HepG2 (cell line): ENCODE data around the gene IFT52. TPM values are rescaled to one million over a fixed set of nuclear protein-coding genes. Genes with fewer than 3 reads are reported as not detected.

ENCODE experiments used
- ATRX ChIP-seq: sonication (generic); formaldehyde crosslinking; IDR thresholded peaks from 2 replicates; pipeline ENCODE4 v1.4.0; 2020; ENCODE audit warnings: missing genetic modification reagents, borderline replicate concordance
- FOXK2 ChIP-seq: fragments of 450-650 bp; IDR thresholded peaks from 2 replicates; pipeline ENCODE4 v1.6.1; 2016
- LRRFIP1 ChIP-seq: sonication (generic); formaldehyde crosslinking; conservative IDR thresholded peaks from 2 replicates; pipeline ENCODE4 v1.4.0; 2020; ENCODE audit warnings: missing genetic modification reagents
- MLLT10 ChIP-seq: sonication (generic); formaldehyde crosslinking; IDR thresholded peaks from 2 replicates; pipeline ENCODE4 v1.4.0; 2020; ENCODE audit warnings: missing genetic modification reagents
- MXD4 ChIP-seq: IDR thresholded peaks from 2 replicates; pipeline ENCODE4 v1.6.1; 2016; ENCODE audit warnings: mild to moderate bottlenecking, missing biosample characterization, missing genetic modification reagents
- PHF5A ChIP-seq: IDR thresholded peaks from one replicate; pipeline ENCODE4 v1.6.1; 2018; ENCODE audit warnings: low read depth, missing genetic modification reagents; ENCODE audit not compliant: unreplicated experiment
- PRPF4 ChIP-seq: fragments of 200-400 bp; formaldehyde crosslinking; IDR thresholded peaks from 2 replicates; pipeline ENCODE4 v1.6.1; 2016; ENCODE audit warnings: low read length, low read depth; ENCODE audit not compliant: poor library complexity, severe bottlenecking
- SIN3B ChIP-seq: fragments of 150-350 bp; IDR thresholded peaks from 2 replicates; pipeline ENCODE4 v1.6.1; 2014; ENCODE audit warnings: low read length
- SRSF4 ChIP-seq: fragments of 200-400 bp; formaldehyde crosslinking; IDR thresholded peaks from one replicate; pipeline ENCODE4 v1.6.1; 2018; ENCODE audit warnings: mild to moderate bottlenecking, low read depth, low read length, moderate library complexity; ENCODE audit not compliant: poor library complexity, severe bottlenecking
- SYNCRIP ChIP-seq: fragments of 200-400 bp; formaldehyde crosslinking; IDR thresholded peaks from 2 replicates; pipeline ENCODE4 v1.6.1; 2018; ENCODE audit warnings: mild to moderate bottlenecking, low read depth, low read length; ENCODE audit not compliant: insufficient read depth
- THYN1 ChIP-seq: sonication (generic); formaldehyde crosslinking; IDR thresholded peaks from 2 replicates; pipeline ENCODE4 v1.8.1; 2023; ENCODE audit warnings: low read depth, mild to moderate bottlenecking, moderate library complexity, missing genetic modification reagents, borderline replicate concordance
- TRAFD1 ChIP-seq: sonication (generic); formaldehyde crosslinking; IDR thresholded peaks from 2 replicates; pipeline ENCODE4 v1.5.1; 2020; ENCODE audit warnings: missing genetic modification reagents, mild to moderate bottlenecking, borderline replicate concordance
- ZBTB42 ChIP-seq: sonication (generic); formaldehyde crosslinking; IDR thresholded peaks from 2 replicates; pipeline ENCODE4 v1.5.0; 2020; ENCODE audit warnings: mild to moderate bottlenecking, missing genetic modification reagents
- ZNF235 ChIP-seq: sonication (generic); formaldehyde crosslinking; IDR thresholded peaks from 2 replicates; pipeline ENCODE4 v1.8.1; 2023; ENCODE audit warnings: mild to moderate bottlenecking, missing genetic modification reagents, borderline replicate concordance
- ZNF460 ChIP-seq: sonication (generic); formaldehyde crosslinking; IDR thresholded peaks from 2 replicates; pipeline ENCODE4 v1.5.1; 2020; ENCODE audit warnings: missing genetic modification reagents, mild to moderate bottlenecking, borderline replicate concordance
- ZNF484 ChIP-seq: sonication (generic); formaldehyde crosslinking; IDR thresholded peaks from 2 replicates; pipeline ENCODE4 v1.5.1; 2020; ENCODE audit warnings: mild to moderate bottlenecking, low read depth, missing genetic modification reagents, borderline replicate concordance
- ZNF678 ChIP-seq: sonication (generic); formaldehyde crosslinking; IDR thresholded peaks from 2 replicates; pipeline ENCODE4 v1.4.0; 2020; ENCODE audit warnings: mild to moderate bottlenecking, missing genetic modification reagents
- ZNF761 ChIP-seq: sonication (generic); formaldehyde crosslinking; conservative IDR thresholded peaks from 2 replicates; pipeline ENCODE4 v1.4.0; 2020; ENCODE audit warnings: mild to moderate bottlenecking, missing genetic modification reagents
- polyA plus RNA-seq, 8 experiments: library from polyadenylated mRNA; depleted of rRNA in 3 of 8; stranded (reverse) in 7 of 8; unstranded in 1 of 8; fragments of >200 nt; fragmentation: Illumina TruSeq in 4 of 8; extraction: Trizol in 4 of 8; gene quantifications; 2 replicates each; pipeline versions ENCODE4 v1.2.1 to v1.2.3, GENCODE V29; 2011 to 2016; ENCODE audit warnings: low read depth in 4 of 8, missing spikeins in 1 of 8, mixed read lengths in 1 of 8; ENCODE audit not compliant: insufficient read depth in 1 of 8
- total RNA-seq, 5 experiments: library from RNA; depleted of rRNA; stranded (reverse); fragments of >200 nt; fragmentation: Illumina TruSeq; extraction: Trizol; gene quantifications; 2 replicates each; pipeline ENCODE4 v1.2.3, GENCODE V29; 2016; ENCODE audit warnings: low read depth in 1 of 5
- TF ChIP-seq, protein P1 (sequence below): sonication (generic); formaldehyde crosslinking; IDR thresholded peaks from 2 replicates; pipeline ENCODE4 v1.4.0; 2020; ENCODE audit warnings: missing genetic modification reagents
- TF ChIP-seq, protein P2 (sequence below): sonication (generic); formaldehyde crosslinking; IDR thresholded peaks from 2 replicates; pipeline ENCODE4 v1.5.1; 2020; ENCODE audit warnings: mild to moderate bottlenecking, missing genetic modification reagents, borderline replicate concordance

The IFT52 gene
- total and polyA plus RNA-seq, 2 of the 13 experiments (the other 11 are each of a cell fraction or from before 2014, with no cell fraction given) = 48.0 to 64.0 TPM

GRCh38 chr20:43583982-43584432 is 6.7 kb upstream of the IFT52 start (continued):
- TF ChIP-seq, protein P1, sequence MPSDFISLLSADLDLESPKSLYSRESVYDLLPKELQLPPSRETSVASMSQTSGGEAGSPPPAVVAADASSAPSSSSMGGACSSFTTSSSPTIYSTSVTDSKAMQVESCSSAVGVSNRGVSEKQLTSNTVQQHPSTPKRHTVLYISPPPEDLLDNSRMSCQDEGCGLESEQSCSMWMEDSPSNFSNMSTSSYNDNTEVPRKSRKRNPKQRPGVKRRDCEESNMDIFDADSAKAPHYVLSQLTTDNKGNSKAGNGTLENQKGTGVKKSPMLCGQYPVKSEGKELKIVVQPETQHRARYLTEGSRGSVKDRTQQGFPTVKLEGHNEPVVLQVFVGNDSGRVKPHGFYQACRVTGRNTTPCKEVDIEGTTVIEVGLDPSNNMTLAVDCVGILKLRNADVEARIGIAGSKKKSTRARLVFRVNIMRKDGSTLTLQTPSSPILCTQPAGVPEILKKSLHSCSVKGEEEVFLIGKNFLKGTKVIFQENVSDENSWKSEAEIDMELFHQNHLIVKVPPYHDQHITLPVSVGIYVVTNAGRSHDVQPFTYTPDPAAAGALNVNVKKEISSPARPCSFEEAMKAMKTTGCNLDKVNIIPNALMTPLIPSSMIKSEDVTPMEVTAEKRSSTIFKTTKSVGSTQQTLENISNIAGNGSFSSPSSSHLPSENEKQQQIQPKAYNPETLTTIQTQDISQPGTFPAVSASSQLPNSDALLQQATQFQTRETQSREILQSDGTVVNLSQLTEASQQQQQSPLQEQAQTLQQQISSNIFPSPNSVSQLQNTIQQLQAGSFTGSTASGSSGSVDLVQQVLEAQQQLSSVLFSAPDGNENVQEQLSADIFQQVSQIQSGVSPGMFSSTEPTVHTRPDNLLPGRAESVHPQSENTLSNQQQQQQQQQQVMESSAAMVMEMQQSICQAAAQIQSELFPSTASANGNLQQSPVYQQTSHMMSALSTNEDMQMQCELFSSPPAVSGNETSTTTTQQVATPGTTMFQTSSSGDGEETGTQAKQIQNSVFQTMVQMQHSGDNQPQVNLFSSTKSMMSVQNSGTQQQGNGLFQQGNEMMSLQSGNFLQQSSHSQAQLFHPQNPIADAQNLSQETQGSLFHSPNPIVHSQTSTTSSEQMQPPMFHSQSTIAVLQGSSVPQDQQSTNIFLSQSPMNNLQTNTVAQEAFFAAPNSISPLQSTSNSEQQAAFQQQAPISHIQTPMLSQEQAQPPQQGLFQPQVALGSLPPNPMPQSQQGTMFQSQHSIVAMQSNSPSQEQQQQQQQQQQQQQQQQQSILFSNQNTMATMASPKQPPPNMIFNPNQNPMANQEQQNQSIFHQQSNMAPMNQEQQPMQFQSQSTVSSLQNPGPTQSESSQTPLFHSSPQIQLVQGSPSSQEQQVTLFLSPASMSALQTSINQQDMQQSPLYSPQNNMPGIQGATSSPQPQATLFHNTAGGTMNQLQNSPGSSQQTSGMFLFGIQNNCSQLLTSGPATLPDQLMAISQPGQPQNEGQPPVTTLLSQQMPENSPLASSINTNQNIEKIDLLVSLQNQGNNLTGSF = no peak
- TF ChIP-seq MLLT10 (CRISPR knock-in tag) (no peak), ATRX (no peak), PHF5A (CRISPR knock-in tag) (no peak), TRAFD1 (CRISPR knock-in tag) (no peak), SRSF4 (no peak), PRPF4 (no peak), LRRFIP1 (CRISPR knock-in tag) (no peak), ZNF678 (no peak), SIN3B (no peak), ZNF484 (CRISPR knock-in tag) (no peak), THYN1 (no peak), ZNF235 (CRISPR knock-in tag) (no peak), SYNCRIP (no peak), ZNF460 (CRISPR knock-in tag) (no peak; the same call in 1 of the 2 replicates), ZBTB42 (no peak), ZNF761 (CRISPR knock-in tag) (no peak), MXD4 (CRISPR knock-in tag) (no peak), FOXK2 (no peak)
- TF ChIP-seq, protein P2, sequence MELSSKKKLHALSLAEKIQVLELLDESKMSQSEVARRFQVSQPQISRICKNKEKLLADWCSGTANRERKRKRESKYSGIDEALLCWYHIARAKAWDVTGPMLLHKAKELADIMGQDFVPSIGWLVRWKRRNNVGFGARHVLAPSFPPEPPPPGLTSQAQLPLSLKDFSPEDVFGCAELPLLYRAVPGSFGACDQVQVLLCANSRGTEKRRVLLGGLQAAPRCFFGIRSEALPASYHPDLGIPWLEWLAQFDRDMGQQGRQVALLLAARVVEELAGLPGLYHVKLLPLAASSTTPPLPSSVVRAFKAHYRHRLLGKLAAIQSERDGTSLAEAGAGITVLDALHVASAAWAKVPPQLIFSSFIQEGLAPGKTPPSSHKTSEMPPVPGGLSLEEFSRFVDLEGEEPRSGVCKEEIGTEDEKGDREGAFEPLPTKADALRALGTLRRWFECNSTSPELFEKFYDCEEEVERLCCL (CRISPR knock-in tag) = no peak
